Measurements from ENCODE around the gene NCAPH2.

Gene NCAPH2

GRCh38 chr22:50486561-50487289 lies 21.3 kb upstream of the NCAPH2 start, which contains the start of gene MIOX:
TSS of gene MIOX (plus strand) at chr22:50486859. CDS start at chr22:50486898, 39 bp downstream.
- Histone ChIP-seq H3K36me3 (replicated peaks) (no peaks in the 10 kb centered on the region), H3K27me3 (replicated peaks) (no peaks in the 10 kb centered on the region), H3K27ac (no peak within 1 kb of the TSS), H3K4me3 (ENCODE audit: low read depth, low read length) (no peak within 1 kb of the TSS)
- TF ChIP-seq CTCF (IDR thresholded peaks at IDR 0.05; ENCODE audit: low read depth, low read length, missing control alignments): no peak
- no peak for DNase-seq
- in situ Hi-C loops (cut with HindIII; ENCODE audit: low pct_ligation_motif_present, low sequenced_read_pairs): no loop called here

- no peak for TF ChIP-seq CTCF (IDR thresholded peaks at IDR 0.05; ENCODE audit: low read depth, low read length, missing control alignments)
- Histone ChIP-seq H3K27me3 (replicated peaks) (no peaks in the 10 kb centered on the region), H3K36me3 (replicated peaks) (no peaks in the 10 kb centered on the region), H3K4me3 (ENCODE audit: low read depth, low read length) (no peak overlapping the region), H3K27ac (no peak overlapping the region)
- in situ Hi-C loops (cut with HindIII; ENCODE audit: low pct_ligation_motif_present, low sequenced_read_pairs): no loop called here
- no peak for DNase-seq
Observed at GRCh38 chr22:50487290-50488005, 20.6 kb upstream of the NCAPH2 start.

DNA sequence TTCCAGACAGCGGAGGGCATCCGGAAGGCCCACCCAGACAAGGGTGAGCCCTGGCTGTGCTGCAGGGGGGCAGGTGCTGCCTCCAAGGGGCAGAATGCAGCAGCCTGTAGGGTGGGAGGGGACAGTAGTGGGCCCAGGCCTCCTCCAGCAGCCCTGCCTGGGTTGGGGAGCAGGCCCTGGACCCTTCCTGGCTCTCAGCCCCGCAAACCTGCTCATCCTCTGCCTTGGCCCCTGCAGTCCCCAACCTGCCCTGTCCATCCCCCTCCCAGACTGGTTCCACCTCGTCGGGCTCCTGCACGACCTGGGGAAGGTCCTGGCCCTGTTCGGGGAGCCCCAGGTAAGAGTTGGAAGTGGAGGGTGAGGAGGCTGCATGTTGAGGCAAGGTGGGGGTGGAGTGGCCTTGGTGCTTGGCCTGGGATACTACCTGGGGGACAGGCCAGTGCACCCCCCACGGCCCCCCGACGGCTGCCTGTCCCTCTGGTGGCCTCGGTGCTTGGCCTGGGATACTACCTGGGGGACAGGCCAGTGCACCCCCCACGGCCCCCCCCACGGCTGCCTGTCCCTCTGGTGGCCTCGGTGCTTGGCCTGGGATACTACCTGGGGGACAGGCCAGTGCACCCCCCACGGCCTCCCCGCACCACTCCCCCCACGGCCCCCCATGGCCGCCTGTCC lies 19.9 kb upstream of the NCAPH2 start:
- in situ Hi-C loops (cut with HindIII; ENCODE audit: low pct_ligation_motif_present, low sequenced_read_pairs): no loop called here
- no peaks in the 10 kb centered on the region for H3K27me3 ChIP-seq (replicated peaks)
- DNase-seq: no peak
- no peak overlapping the region for H3K4me3 ChIP-seq (ENCODE audit: low read depth, low read length)
- no peak overlapping the region for H3K27ac ChIP-seq
- TF ChIP-seq CTCF (IDR thresholded peaks at IDR 0.05; ENCODE audit: low read depth, low read length, missing control alignments): no peak
- H3K36me3 ChIP-seq (replicated peaks): no peaks in the 10 kb centered on the region

- in situ Hi-C loops (cut with HindIII; ENCODE audit: low pct_ligation_motif_present, low sequenced_read_pairs): no loop called here
- H3K4me3 ChIP-seq (ENCODE audit: low read depth, low read length): no peak overlapping the region
- H3K36me3 ChIP-seq (replicated peaks): no peaks in the 10 kb centered on the region
- no peak overlapping the region for H3K27ac ChIP-seq
- H3K27me3 ChIP-seq (replicated peaks): no peaks in the 10 kb centered on the region
- no peak for DNase-seq
- TF ChIP-seq CTCF (IDR thresholded peaks at IDR 0.05; ENCODE audit: low read depth, low read length, missing control alignments): no peak
Observed at GRCh38 chr22:50488886-50489285, 19.1 kb upstream of the NCAPH2 start.

DNA sequence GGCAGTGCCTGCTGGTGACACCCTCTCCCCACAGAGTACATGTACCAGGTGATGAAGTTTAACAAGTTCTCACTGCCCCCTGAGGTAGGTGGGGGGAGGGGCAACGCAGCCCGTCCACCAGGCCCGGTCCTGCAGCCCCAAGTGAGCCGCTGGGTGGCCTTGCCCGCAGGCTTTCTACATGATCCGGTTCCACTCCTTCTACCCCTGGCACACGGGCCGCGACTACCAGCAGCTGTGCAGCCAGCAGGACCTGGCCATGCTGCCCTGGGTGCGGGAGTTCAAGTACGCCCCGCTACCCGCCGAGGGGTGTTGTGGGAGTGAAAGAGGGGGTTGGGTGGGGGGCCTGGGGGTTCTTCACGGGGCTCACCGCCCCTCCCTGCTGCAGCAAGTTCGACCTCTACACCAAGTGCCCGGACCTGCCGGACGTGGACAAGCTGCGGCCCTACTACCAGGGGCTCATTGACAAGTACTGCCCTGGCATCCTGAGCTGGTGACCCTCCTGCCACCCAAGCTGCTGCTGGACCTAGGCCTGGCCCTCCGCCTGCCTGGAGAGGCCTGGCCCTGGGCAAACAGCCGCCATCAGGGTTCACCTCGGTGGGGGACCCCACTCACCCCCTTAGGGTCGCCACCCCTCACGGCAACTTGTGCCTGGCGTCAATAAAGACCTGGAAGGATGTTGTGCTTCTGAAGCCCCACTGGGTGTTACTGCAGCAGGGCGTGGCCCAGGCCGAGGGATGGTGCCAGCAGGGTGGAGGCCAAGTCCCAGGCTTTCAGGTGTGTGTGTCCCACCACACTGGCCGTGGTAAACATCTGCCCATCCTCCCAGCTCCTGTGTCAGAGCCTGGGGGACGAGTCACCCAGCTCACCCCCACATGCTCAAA lies 18.4 kb upstream of the NCAPH2 start:
- Histone ChIP-seq H3K27me3 (replicated peaks) (no peaks in the 10 kb centered on the region), H3K27ac (no peak overlapping the region), H3K36me3 (replicated peaks) (no peaks in the 10 kb centered on the region), H3K4me3 (ENCODE audit: low read depth, low read length) (no peak overlapping the region)
- no peak for DNase-seq
- in situ Hi-C loops (cut with HindIII; ENCODE audit: low pct_ligation_motif_present, low sequenced_read_pairs): no loop called here
- TF ChIP-seq CTCF (IDR thresholded peaks at IDR 0.05; ENCODE audit: low read depth, low read length, missing control alignments): no peak
